Esophagus muscularis mucosa (tissue), 4 donors: ENCODE measurements around the gene PLET1. TPM values are rescaled to one million over a fixed set of nuclear protein-coding genes. Genes with fewer than 3 reads are reported as not detected.

ENCODE experiments used
- DNase-seq: peaks from one replicate; pipeline ENCODE4 v3.0.0-alpha.2; 2017; ENCODE audit errors: extremely low spot score
- H3K27ac ChIP-seq, 4 donors: fragments of 200-600 bp; sonication (generic); replicated peaks in 1 of 4; 1 replicate in 3 of 4; 2 replicates in 1 of 4; pipeline ENCODE4 v1.5.1; 2016 to 2019; ENCODE audit warnings: mild to moderate bottlenecking in 1 of 4
- H3K27me3 ChIP-seq, 4 donors: fragments of 200-600 bp; sonication (generic); one replicate each; pipeline versions ENCODE4 v1.5.1 to v1.6.0; 2016 to 2019
- H3K36me3 ChIP-seq, 4 donors: fragments of 200-600 bp; sonication (generic); one replicate each; pipeline ENCODE4 v1.5.1; 2016 to 2019
- H3K4me1 ChIP-seq, 4 donors: fragments of 200-600 bp; sonication (generic); one replicate each; pipeline ENCODE4 v1.5.1; 2016 to 2019
- H3K4me3 ChIP-seq, 4 donors: fragments of 200-600 bp; sonication (generic); 1 replicate in 2 of 4; 2 replicates in 2 of 4; pipeline ENCODE4 v1.5.1; 2016 to 2019; ENCODE audit warnings: mild to moderate bottlenecking in 4 of 4, moderate library complexity in 1 of 4
- H3K9me3 ChIP-seq, 4 donors: fragments of 200-600 bp; sonication (generic); 1 replicate in 3 of 4; 2 replicates in 1 of 4; pipeline ENCODE4 v1.5.1; 2016 to 2019
- CTCF ChIP-seq, 3 experiments: fragments of 200-600 bp in 2 of 3; fragments of 450-650 bp in 1 of 3; sonication (generic) in 2 of 3; IDR thresholded peaks; one replicate each; pipeline ENCODE4 v1.5.1; 2017 to 2019; ENCODE audit warnings: antibody characterized with exemption in 3 of 3, mild to moderate bottlenecking in 2 of 3, moderate library complexity in 1 of 3
- EP300 ChIP-seq: sonication (generic); formaldehyde crosslinking; IDR thresholded peaks from one replicate; pipeline ENCODE4 v1.6.1; 2017; ENCODE audit warnings: antibody characterized with exemption
- POLR2A ChIP-seq: fragments of 450-650 bp; IDR thresholded peaks from one replicate; pipeline ENCODE4 v1.6.1; 2017; ENCODE audit warnings: antibody characterized with exemption, moderate library complexity, mild to moderate bottlenecking, low read depth
- POLR2AphosphoS5 ChIP-seq, 2 donors: sonication (generic); formaldehyde crosslinking; IDR thresholded peaks; one replicate each; pipeline ENCODE4 v1.6.1; 2017; ENCODE audit warnings: antibody characterized with exemption in 2 of 2
- WGBS: methylation state at CpG from one replicate; pipeline ENCODE4 v1.1.5; 2018; 5-methylcytosine and 5-hydroxymethylcytosine counted together
- intact Hi-C: fragments of 100-400 bp; cut with DNase I; formaldehyde crosslinking; loops from one replicate; pipeline ENCODE4 v1.15.1; 2023
- total RNA-seq, 4 donors: library from RNA; depleted of rRNA; stranded (reverse); fragments of >200 nt; gene quantifications; one replicate each; pipeline versions ENCODE4 v1.1.0 to v1.2.1, GENCODE V29; 2016

Gene PLET1
- total RNA-seq: not detected

- Histone ChIP-seq H3K36me3 (no peaks in the 10 kb centered on the region), H3K4me3 (no peak within 1 kb of the TSS), H3K27me3 (no peaks in the 10 kb centered on the region), H3K4me1 (no peaks in the 10 kb centered on the region), H3K9me3 (no peaks in the 10 kb centered on the region), H3K27ac (no peak within 1 kb of the TSS)
- 85% methylated on average over 2 of the region's 2 CpGs for WGBS
- TF ChIP-seq POLR2A (no peak), CTCF (IDR thresholded peaks at IDR 0.05) (no peak), POLR2AphosphoS5 (IDR thresholded peaks at IDR 0.05) (no peak), EP300 (no peak)
- intact Hi-C loops: no loop called here
- no peak for DNase-seq
Measured at GRCh38 chr11:112260490-112260889, at the start of gene PLET1. Gene PLET1, minus strand, starts transcription at chr11:112260860. Its CDS starts 271 bp downstream, at chr11:112260589.

GRCh38 chr11:112310419-112310818 is 49.8 kb upstream of the PLET1 start:
- no peak overlapping the region for H3K27ac ChIP-seq
- TF ChIP-seq POLR2A (no peak), EP300 (no peak), POLR2AphosphoS5 (IDR thresholded peaks at IDR 0.05) (no peak), CTCF (IDR thresholded peaks at IDR 0.05) (no peak)
- WGBS: 73% methylated on average over 2 of the region's 2 CpGs
- H3K4me3 ChIP-seq: no peak overlapping the region
- peaks cover 0 to 4% (median 0%) of the 10 kb centered on the region in 4 donors for H3K9me3 ChIP-seq
- intact Hi-C loops: no loop called here
- H3K27me3 ChIP-seq: no peaks in the 10 kb centered on the region
- H3K4me1 ChIP-seq: no peaks in the 10 kb centered on the region
- DNase-seq: peak; percentile 47
- H3K36me3 ChIP-seq: no peaks in the 10 kb centered on the region

GRCh38 chr11:112308651-112309050 is 48.0 kb upstream of the PLET1 start:
- H3K27ac ChIP-seq: no peak overlapping the region
- H3K9me3 ChIP-seq: peaks cover 0 to 4% (median 0%) of the 10 kb centered on the region in 4 donors
- 87% methylated on average over 2 of the region's 2 CpGs for WGBS
- H3K27me3 ChIP-seq: no peaks in the 10 kb centered on the region
- no peaks in the 10 kb centered on the region for H3K36me3 ChIP-seq
- H3K4me1 ChIP-seq: no peaks in the 10 kb centered on the region
- intact Hi-C loops: no loop called here
- H3K4me3 ChIP-seq: no peak overlapping the region
- TF ChIP-seq POLR2AphosphoS5 (IDR thresholded peaks at IDR 0.05): no peak
- TF ChIP-seq EP300: no peak
- TF ChIP-seq POLR2A: no peak
- TF ChIP-seq CTCF (IDR thresholded peaks at IDR 0.05): no peak
- DNase-seq: no peak

- intact Hi-C loops: no loop called here
- DNase-seq: no peak
- TF ChIP-seq POLR2AphosphoS5 (IDR thresholded peaks at IDR 0.05) (no peak), POLR2A (no peak), CTCF (IDR thresholded peaks at IDR 0.05) (no peak), EP300 (no peak)
Measured at GRCh38 chr11:112307616-112308015, 47.0 kb upstream of the PLET1 start.

GRCh38 chr11:112306230-112306629 is 45.6 kb upstream of the PLET1 start:
- TF ChIP-seq POLR2A (no peak), CTCF (IDR thresholded peaks at IDR 0.05) (no peak), EP300 (no peak), POLR2AphosphoS5 (IDR thresholded peaks at IDR 0.05) (no peak)
- WGBS: 88% methylated on average over 1 of the region's 1 CpG
- DNase-seq: peak; percentile 42

More at GRCh38 chr11:112307616-112308015, 47.0 kb upstream of the PLET1 start:
- Histone ChIP-seq H3K4me1 (peaks cover 2 to 9% (median 5%) of the 10 kb centered on the region in 4 donors), H3K4me3 (no peak overlapping the region), H3K9me3 (peaks cover 0 to 4% (median 0%) of the 10 kb centered on the region in 4 donors), H3K36me3 (no peaks in the 10 kb centered on the region), H3K27me3 (no peaks in the 10 kb centered on the region), H3K27ac (no peak overlapping the region)

More at GRCh38 chr11:112306230-112306629, 45.6 kb upstream of the PLET1 start:
- Histone ChIP-seq H3K9me3 (peaks cover 0 to 4% (median 0%) of the 10 kb centered on the region in 4 donors), H3K27ac (no peak overlapping the region), H3K4me3 (no peak overlapping the region), H3K4me1 (peaks cover 10 to 22% (median 18%) of the 10 kb centered on the region in 4 donors), H3K27me3 (no peaks in the 10 kb centered on the region), H3K36me3 (no peaks in the 10 kb centered on the region)
- intact Hi-C loops: no loop called here
